GM19468 (cell line): Measurements from ENCODE around the gene CFAP91.
A peak's percentile ranks its signal among the peaks of the same experiment; 100 is the strongest.
"Not testable (repeated sequence)": the region's sequence is repeated elsewhere in the genome, so short reads cannot be mapped to it uniquely, and the experiment has no call there.

ENCODE experiments used
- ATAC-seq: cut with Tn5 transposase; IDR thresholded peaks from one replicate; pipeline ENCODE4 v1.9.1; 2021; ENCODE audit warnings: mild to moderate bottlenecking, moderate library complexity, moderate number of reproducible peaks; ENCODE audit not compliant: unreplicated experiment; ENCODE audit errors: extremely low read depth

The CFAP91 gene

GRCh38 chr3:119676771-119677640, 25.8 kb upstream of the CFAP91 start, which contains the start of gene COX17:
Gene COX17, minus strand, starts transcription at chr3:119677406. Its CDS starts 96 bp downstream, at chr3:119677310.
- peak; percentile 91 for ATAC-seq

GRCh38 chr3:119677641-119677934, 25.2 kb upstream of the CFAP91 start:
- no peak for ATAC-seq

GRCh38 chr3:119678209-119678608, 24.6 kb upstream of the CFAP91 start:
- not testable (repeated sequence) for ATAC-seq

DNA sequence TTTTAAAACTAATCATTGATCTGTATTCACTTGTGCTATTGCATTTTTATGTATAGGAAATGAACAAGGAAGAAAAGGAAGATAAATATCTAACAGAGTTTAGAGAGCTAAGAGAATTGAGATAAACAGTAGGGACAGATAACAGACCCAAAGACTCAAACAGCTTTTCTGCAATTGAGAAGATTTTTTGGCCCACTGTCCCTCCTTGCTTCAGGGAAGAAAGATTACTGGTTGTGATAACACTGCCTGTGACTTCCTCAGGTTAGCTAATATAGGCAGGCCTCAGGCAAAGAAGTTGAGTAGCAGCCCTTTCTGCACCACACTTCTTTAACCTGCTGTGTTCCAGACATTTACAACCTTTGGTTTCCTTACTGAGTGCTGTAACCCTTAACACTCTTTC, 22.9 kb upstream of the CFAP91 start:
- no peak for ATAC-seq

DNA sequence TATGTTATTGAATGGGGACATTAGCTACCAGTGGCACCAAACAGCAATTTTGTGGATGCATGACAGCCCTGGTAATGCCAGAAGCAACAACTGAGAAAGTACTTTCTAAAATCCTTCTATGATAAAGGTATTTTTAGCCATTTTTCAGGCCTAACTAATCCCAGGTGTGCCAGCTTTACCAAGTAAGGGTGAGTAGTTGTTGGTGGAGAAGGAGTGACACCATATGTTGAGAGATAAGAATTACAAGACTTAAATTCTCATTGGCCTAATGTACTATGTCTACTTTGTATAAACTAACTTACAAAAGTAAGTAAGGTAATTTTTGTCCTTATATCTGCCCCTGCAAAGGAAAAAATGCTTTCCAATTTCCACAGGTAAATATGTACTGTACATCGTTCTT, 21.5 kb upstream of the CFAP91 start:
- ATAC-seq, result peak; percentile 14

- no peak for ATAC-seq
Measured at GRCh38 chr3:119683421-119683820, 19.4 kb upstream of the CFAP91 start.

GRCh38 chr3:119690043-119690656, 12.7 kb upstream of the CFAP91 start:
- ATAC-seq, result no peak

DNA sequence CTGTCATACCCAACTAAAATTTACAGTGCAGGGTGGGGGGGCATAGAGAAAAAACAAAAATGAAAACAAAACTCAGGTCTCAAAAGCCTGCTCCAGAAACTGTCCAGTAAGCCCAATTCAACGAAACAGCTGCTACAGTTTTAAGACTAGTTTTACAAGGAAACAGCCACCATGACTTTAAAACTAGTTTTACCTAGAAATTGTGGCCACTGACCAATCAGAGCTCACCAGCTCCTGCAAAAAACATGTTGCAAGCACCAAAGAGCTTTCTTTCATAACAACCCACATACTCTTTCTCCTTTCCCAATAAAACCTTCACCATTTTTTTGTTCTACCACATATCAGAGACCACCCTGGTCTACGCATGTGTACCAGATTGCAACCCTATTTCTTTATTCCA, 7.3 kb upstream of the CFAP91 start:
- no peak for ATAC-seq

DNA sequence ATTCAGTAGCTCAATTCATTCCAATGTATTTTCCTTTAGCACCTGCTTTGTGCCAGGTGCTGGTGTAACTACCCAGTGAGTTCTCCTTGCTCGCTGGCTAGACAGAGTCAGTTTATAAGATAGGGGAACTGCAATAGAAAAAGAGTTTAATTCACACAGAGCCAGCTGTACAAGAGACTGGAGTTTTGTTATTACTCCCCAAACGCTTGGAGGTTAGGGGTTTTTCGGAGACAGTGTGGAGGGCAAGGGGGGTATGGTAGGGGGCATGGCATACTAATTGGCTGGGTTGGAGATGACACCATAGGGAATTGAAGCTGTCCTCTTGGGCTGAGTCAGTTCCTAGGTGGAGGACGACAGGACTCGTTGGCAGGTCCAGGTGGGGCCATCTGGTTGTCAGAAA, 5.4 kb upstream of the CFAP91 start:
- ATAC-seq, result peak; percentile 26

- ATAC-seq, result no peak
Measured at GRCh38 chr3:119700269-119700919, 2.4 kb upstream of the CFAP91 start.

- no peak for ATAC-seq
Measured at GRCh38 chr3:119700920-119701734, 1.7 kb upstream of the CFAP91 start.

DNA sequence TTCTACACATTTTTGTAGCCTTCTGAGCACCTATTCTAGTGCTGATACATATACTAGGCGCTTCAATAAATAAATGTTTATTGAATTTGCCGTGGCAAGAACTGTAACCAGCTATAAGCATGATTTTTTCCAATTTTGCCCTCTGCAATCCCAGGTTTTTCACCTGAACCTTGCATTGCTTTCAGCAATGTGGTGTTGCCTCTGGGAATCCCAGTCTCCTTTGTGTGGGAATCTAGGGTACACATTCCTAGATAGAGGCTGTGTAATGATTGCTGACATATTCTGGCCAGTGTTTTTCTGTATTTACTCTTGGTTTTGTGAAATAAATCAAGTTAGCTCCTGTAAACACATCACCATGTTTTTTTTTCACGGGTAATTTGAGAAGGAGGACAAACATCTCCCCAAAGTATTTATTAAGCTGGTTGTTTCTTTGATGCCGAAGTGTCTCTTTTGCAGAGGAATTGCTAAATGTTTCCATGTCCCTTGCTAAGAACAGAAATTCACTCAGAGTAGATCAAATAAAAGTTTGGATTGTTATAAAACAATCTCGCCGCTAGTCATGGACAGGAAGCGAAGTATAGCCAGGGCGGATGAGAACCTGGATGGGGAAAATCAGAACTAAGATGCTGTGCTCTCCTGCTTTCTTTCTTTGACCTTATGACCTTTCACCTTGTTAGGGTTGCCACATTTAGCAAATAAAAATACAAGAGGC, 1.2 kb downstream of the CFAP91 start:
- ATAC-seq, result no peak

DNA sequence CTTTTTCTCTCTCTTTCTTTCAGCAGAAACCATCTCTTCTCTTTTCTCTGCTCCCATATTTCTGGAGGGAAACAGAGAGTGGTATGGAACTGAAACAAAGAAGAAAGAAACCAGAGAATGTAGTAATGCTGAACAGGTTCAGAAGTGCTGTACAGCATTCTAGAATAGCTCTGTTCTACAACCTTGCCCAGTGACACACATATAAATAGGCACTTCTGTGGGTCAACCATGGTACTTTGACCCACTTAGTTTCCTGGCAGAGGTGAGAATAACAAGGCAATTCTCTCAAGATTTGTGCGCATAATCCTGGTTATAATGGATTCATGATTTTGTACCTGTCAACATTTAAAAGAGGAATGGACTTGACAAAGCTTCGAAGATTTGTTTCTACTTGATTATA, 12.3 kb downstream of the CFAP91 start:
- no peak for ATAC-seq

DNA sequence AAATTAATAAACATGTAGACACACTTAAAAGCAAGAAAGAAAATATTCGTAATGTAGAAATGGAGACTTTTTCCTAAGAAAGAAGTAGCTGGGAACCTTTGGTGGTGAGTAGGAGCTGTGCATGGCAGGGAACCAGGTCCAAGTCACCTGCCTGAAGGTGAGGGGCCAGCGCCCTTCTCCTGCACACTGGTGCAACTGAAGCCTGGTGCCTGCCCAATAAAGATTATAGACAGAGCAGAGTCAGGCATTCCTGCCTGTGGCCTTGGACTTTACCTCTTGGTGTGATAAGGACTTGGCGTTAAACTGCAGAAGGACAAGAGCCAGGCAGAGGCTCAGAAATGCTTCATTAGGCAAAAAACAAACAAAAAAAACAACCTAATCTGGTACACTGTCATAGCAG, 14.2 kb downstream of the CFAP91 start:
- ATAC-seq, result no peak

DNA sequence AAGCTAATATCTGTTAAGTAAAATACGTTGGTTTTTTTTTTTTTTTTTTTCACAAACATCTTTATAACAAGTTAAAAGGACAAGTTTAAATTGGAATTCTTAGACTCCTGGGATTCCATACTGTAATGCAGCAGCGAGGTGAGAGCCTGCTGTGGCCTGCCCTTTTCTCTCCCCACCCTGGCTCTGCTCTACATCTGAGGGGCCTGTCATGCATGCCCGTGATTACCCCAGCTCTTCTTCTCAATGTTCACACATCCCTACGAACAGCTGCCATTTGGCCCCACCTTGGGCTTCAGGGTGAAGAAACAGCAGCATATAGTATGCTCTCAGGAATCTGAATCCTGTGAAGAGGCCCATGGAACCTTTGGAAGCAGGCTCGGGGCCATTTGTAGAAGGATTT, 14.7 kb downstream of the CFAP91 start:
- no peak for ATAC-seq

DNA sequence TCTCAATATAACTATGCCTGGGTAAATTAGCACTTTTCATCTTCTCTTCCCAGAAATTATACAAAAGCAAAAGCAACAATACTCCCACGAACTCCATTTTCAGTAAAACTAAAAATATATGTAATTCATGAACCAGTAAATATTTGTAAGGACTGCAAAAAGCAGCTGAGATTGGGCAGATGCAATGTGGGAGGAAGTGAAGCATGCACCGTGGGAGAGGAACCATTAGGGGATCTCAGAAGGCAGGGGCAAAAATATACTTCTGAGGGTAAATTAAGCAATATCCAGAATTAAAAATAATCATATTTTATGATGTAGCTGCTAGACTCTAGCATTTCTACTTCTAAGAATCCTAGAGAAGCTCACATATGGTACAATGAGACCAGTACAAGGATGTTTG, 20.2 kb downstream of the CFAP91 start:
- no peak for ATAC-seq

DNA sequence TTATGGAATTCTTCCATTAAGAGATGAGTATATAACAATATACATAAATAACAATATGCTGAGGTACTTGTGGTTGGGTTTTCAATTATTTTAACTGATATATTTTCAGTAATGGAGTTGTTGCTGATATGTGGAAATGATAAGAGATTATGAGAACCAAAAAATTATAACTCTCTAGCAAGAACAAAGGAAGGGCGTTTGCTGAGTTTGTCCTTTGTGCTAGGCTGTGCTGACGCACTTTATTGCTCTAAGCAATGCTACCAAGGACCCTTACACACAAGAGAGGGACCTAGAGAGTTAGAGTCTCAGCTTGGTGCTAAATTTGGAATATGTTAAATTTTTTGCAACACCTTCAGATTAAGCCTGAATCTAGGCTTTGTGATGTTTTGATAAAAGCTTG, 24.1 kb downstream of the CFAP91 start:
- no peak for ATAC-seq

DNA sequence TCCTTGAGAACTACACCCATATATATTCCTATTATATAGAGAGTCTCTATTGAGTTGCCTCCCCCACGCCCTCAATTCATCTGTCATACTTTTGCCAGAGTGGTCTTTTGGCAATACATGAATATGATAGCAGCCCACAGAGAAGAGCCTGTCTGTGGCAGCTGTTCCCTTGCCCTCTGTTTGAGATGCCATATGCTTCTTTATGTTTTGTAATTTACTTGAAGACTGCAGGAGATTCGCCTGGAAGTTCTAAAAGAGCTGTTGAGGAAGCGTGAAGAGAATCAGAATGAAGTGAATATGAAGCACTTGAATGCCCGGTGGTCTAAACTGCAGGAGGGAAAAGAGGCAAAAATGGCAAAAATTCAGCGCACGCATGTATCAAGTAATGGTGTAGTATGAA, 27.2 kb downstream of the CFAP91 start:
- no peak for ATAC-seq

- no peak for ATAC-seq
Measured at GRCh38 chr3:119731560-119732343, 28.9 kb downstream of the CFAP91 start.
